MM.1S (cell line): ENCODE data around the gene UBE3B.

Source experiments
- DNase-seq: peaks from one replicate; pipeline ENCODE4 v3.0.0-alpha.2; 2015
- H2AFZ ChIP-seq: fragments of 300-600 bp; sonication (generic); 2 replicates; pipeline ENCODE4 v1.6.0; 2016; ENCODE audit warnings: antibody characterized with exemption, low read length
- H3F3A ChIP-seq: fragments of 300-600 bp; sonication (generic); 2 replicates; pipeline ENCODE4 v1.6.1; 2016; ENCODE audit warnings: mild to moderate bottlenecking, antibody characterized with exemption, low read length, moderate library complexity, mixed read lengths; ENCODE audit not compliant: insufficient read depth
- H3K27ac ChIP-seq: fragments of 300-600 bp; sonication (generic); 2 replicates; pipeline ENCODE4 v1.5.1; 2016; ENCODE audit warnings: mild to moderate bottlenecking, low read length
- H3K27me3 ChIP-seq: fragments of 300-600 bp; sonication (generic); replicated peaks from 2 replicates; pipeline ENCODE4 v1.6.0; 2016; ENCODE audit warnings: low read length; ENCODE audit not compliant: insufficient read depth
- H3K36me3 ChIP-seq: fragments of 300-600 bp; sonication (generic); replicated peaks from 2 replicates; pipeline ENCODE4 v1.6.1; 2016; ENCODE audit warnings: mild to moderate bottlenecking, low read length, mixed read lengths; ENCODE audit not compliant: insufficient read depth
- H3K4me1 ChIP-seq: fragments of 300-600 bp; sonication (generic); 2 replicates; pipeline ENCODE4 v1.6.1; 2016; ENCODE audit warnings: low read length, mixed read lengths
- H3K4me2 ChIP-seq: fragments of 300-600 bp; sonication (generic); 2 replicates; pipeline ENCODE4 v1.6.0; 2016; ENCODE audit warnings: low read depth, low read length
- H3K4me3 ChIP-seq: fragments of 300-600 bp; sonication (generic); 2 replicates; pipeline ENCODE4 v1.5.1; 2016; ENCODE audit warnings: low read length, mixed read lengths
- H3K79me2 ChIP-seq: fragments of 300-600 bp; sonication (generic); 2 replicates; pipeline ENCODE4 v1.6.1; 2016; ENCODE audit warnings: mixed run types, low read length, mixed read lengths
- H3K9ac ChIP-seq: fragments of 300-600 bp; sonication (generic); 2 replicates; pipeline ENCODE4 v1.6.1; 2016; ENCODE audit warnings: low read length, mixed read lengths
- H3K9me2 ChIP-seq: fragments of 300-600 bp; sonication (generic); replicated peaks from 2 replicates; pipeline ENCODE4 v1.6.1; 2016; ENCODE audit warnings: mild to moderate bottlenecking, low read length, mixed read lengths; ENCODE audit not compliant: insufficient read depth
- H3K9me3 ChIP-seq: fragments of 300-600 bp; sonication (generic); replicated peaks from 2 replicates; pipeline ENCODE4 v1.6.1; 2016; ENCODE audit warnings: mild to moderate bottlenecking, low read length, mixed read lengths; ENCODE audit not compliant: insufficient read depth
- H4K20me1 ChIP-seq: fragments of 300-600 bp; sonication (generic); 2 replicates; pipeline ENCODE4 v1.6.1; 2016; ENCODE audit warnings: mild to moderate bottlenecking, low read length, moderate library complexity, mixed read lengths; ENCODE audit not compliant: insufficient read depth
- EZH2 ChIP-seq: fragments of 300-600 bp; sonication (generic); optimal IDR thresholded peaks from 2 replicates; pipeline ENCODE3; 2017; ENCODE audit warnings: low read depth, mild to moderate bottlenecking, antibody characterized with exemption, low read length, mixed read lengths
- EZH2phosphoT487 ChIP-seq: fragments of 300-600 bp; sonication (generic); IDR thresholded peaks from 2 replicates; pipeline ENCODE4 v1.6.1; 2018; ENCODE audit warnings: antibody characterized with exemption, low read length
- TF ChIP-seq, protein P1 (sequence below): fragments of 300-600 bp; sonication (generic); IDR thresholded peaks from 2 replicates; pipeline ENCODE4 v1.5.1; 2016; ENCODE audit warnings: antibody characterized with exemption, low read length, mixed read lengths

UBE3B gene

DNA sequence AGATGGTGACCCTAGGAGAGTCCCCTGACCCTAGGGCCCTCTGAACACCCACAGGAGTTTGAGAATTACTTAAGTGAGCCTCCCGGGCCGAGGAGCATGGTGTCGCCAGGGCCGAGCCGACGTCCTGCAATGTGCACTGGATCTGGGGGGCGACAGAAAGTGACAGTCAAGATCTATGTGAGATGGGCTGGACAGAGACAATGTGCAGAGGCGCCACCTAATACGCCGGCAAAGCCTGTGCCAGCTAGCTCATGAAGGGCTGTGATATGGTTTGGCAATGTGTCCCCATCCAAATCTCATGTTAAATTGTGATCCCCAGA is 84.2 kb downstream of the UBE3B start:
- no peak overlapping the region for H3K27ac ChIP-seq
- no peak for DNase-seq

DNA sequence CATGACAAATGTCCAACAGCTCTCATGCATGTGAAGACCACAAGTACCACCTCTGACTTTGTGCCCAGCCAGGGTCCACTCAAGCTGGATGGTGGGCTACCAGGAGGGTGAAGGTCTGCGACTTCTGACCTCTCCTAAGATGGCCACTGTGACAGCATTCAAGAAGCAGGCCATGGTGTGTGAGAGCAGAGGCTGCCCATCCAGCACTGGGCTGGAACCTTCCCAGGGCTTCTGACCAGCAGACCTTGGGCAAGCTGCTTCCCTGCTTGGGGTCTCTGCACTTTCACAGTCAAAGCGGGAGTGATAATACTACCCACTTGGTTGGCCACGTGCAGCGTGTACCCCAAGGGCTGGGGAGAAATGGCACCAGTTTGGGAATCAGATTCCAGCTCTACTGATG is 85.4 kb downstream of the UBE3B start:
- Histone ChIP-seq H3K79me2 (no peaks in the 10 kb centered on the region), H3K4me2 (no peak overlapping the region), H3K9ac (no peak overlapping the region), H2AFZ (no peak overlapping the region), H4K20me1 (no peaks in the 10 kb centered on the region), H3K4me1 (no peaks in the 10 kb centered on the region), H3K4me3 (no peak overlapping the region), H3K9me2 (no peaks in the 10 kb centered on the region), H3K27ac (no peak overlapping the region), H3K9me3 (no peaks in the 10 kb centered on the region), H3F3A (no peaks in the 10 kb centered on the region), H3K27me3 (no peaks in the 10 kb centered on the region), H3K36me3 (no peaks in the 10 kb centered on the region)
- DNase-seq: no peak
- TF ChIP-seq, protein P1, sequence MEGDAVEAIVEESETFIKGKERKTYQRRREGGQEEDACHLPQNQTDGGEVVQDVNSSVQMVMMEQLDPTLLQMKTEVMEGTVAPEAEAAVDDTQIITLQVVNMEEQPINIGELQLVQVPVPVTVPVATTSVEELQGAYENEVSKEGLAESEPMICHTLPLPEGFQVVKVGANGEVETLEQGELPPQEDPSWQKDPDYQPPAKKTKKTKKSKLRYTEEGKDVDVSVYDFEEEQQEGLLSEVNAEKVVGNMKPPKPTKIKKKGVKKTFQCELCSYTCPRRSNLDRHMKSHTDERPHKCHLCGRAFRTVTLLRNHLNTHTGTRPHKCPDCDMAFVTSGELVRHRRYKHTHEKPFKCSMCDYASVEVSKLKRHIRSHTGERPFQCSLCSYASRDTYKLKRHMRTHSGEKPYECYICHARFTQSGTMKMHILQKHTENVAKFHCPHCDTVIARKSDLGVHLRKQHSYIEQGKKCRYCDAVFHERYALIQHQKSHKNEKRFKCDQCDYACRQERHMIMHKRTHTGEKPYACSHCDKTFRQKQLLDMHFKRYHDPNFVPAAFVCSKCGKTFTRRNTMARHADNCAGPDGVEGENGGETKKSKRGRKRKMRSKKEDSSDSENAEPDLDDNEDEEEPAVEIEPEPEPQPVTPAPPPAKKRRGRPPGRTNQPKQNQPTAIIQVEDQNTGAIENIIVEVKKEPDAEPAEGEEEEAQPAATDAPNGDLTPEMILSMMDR: no peak
- no peak for TF ChIP-seq EZH2phosphoT487
- TF ChIP-seq EZH2: no peak

More for the DNA sequence above, 84.2 kb downstream of the UBE3B start:
- no peak for TF ChIP-seq EZH2phosphoT487
- no peak for TF ChIP-seq EZH2
- TF ChIP-seq, protein P1: no peak
- no peaks in the 10 kb centered on the region for H3K4me1 ChIP-seq
- H3K9me3 ChIP-seq: no peaks in the 10 kb centered on the region
- H3K79me2 ChIP-seq: no peaks in the 10 kb centered on the region
- no peaks in the 10 kb centered on the region for H3K27me3 ChIP-seq
- no peaks in the 10 kb centered on the region for H3F3A ChIP-seq
- H3K4me2 ChIP-seq: no peak overlapping the region
- no peaks in the 10 kb centered on the region for H4K20me1 ChIP-seq
- no peaks in the 10 kb centered on the region for H3K9me2 ChIP-seq
- no peak overlapping the region for H3K4me3 ChIP-seq
- no peak overlapping the region for H2AFZ ChIP-seq
- H3K36me3 ChIP-seq: no peaks in the 10 kb centered on the region
- no peak overlapping the region for H3K9ac ChIP-seq

DNA sequence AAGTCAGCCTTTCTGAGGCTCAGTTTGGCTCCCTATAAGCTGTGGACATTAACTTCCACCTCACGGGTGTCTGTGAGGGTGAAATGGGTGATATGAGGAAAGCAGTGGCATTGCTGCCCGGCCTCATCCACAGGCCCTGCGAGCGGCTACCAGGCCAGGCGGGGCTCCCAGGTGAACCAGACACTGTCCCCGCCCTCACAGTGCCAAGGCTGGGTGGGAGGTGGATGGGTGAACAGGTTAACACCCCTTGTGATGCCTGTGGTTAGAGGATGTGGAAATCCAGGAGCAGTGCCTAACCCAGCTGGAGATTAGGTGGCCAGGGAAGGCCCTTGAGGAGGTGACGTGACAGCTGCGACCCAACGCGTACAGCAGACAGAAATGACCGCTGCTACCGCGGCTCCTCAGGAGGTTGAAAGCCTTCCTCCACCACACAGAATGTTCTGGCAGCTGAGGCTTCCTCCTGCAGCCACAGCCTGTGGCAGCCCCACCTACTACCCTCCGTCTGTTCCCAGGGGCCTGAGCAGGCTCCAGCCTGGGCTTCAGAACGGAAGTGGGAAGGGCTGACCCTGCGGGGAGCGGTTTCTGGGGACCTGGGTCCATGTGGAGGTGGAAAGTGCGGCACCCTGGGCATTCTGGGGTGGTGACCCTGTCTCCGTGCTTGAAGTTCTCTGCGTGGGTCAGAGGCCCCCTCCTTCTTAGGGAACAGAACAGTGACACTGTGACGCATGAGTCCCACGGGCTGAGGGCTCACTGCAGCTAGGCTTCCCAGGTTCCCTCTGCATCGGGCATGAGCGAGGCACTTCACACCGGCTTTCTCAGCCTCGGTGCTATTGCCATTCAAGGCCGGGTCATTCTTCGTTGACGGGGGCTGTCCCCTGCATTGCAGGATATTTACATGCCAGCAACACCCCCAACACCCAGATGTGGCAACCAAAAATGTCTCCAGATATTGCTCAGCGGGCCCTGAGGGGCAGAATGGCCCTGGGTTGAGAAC is 86.2 kb downstream of the UBE3B start:
- no peak overlapping the region for H3K4me3 ChIP-seq
- no peak overlapping the region for H3K4me2 ChIP-seq
- no peaks in the 10 kb centered on the region for H3K36me3 ChIP-seq

More for the DNA sequence above, 86.2 kb downstream of the UBE3B start:
- Histone ChIP-seq H3K9me3 (no peaks in the 10 kb centered on the region), H2AFZ (no peak overlapping the region), H3F3A (no peaks in the 10 kb centered on the region), H3K79me2 (no peaks in the 10 kb centered on the region), H3K9ac (no peak overlapping the region), H4K20me1 (no peaks in the 10 kb centered on the region), H3K27ac (no peak overlapping the region), H3K4me1 (no peaks in the 10 kb centered on the region), H3K27me3 (no peaks in the 10 kb centered on the region), H3K9me2 (no peaks in the 10 kb centered on the region)
- no peak for DNase-seq
- TF ChIP-seq, protein P1: no peak
- no peak for TF ChIP-seq EZH2phosphoT487
- TF ChIP-seq EZH2: no peak
